Measurements from ENCODE around the gene TFAP2A.

TFAP2A gene

GRCh38 chr6:10382728-10383330 is 32.0 kb downstream of the TFAP2A start:
- DNase-seq (ENCODE audit: low read depth in 3 of 3), result no peak

GRCh38 chr6:10382322-10382721 is 32.6 kb downstream of the TFAP2A start:
- no peak for DNase-seq (ENCODE audit: low read depth in 3 of 3)

GRCh38 chr6:10381830-10382208 is 33.1 kb downstream of the TFAP2A start:
- DNase-seq (ENCODE audit: low read depth in 3 of 3), result no peak

- no peak for DNase-seq (ENCODE audit: low read depth in 3 of 3)
Measured at GRCh38 chr6:10381133-10381829, 33.6 kb downstream of the TFAP2A start.

GRCh38 chr6:10375391-10375969 is 39.4 kb downstream of the TFAP2A start:
- DNase-seq (ENCODE audit: low read depth in 3 of 3), result no peak

- no peak for DNase-seq (ENCODE audit: low read depth in 3 of 3)
Measured at GRCh38 chr6:10373642-10374359, 41.1 kb downstream of the TFAP2A start.

- DNase-seq (ENCODE audit: low read depth in 3 of 3), result no peak
Measured at GRCh38 chr6:10369896-10370295, 45.0 kb downstream of the TFAP2A start.

GRCh38 chr6:10368861-10369260 is 46.0 kb downstream of the TFAP2A start:
- DNase-seq (ENCODE audit: low read depth in 3 of 3), result no peak

- no peak for DNase-seq (ENCODE audit: low read depth in 3 of 3)
Measured at GRCh38 chr6:10363911-10364310, 51.0 kb downstream of the TFAP2A start.

- DNase-seq (ENCODE audit: low read depth in 3 of 3), result no peak
Measured at GRCh38 chr6:10362300-10362699, 52.6 kb downstream of the TFAP2A start.

- DNase-seq (ENCODE audit: low read depth in 3 of 3), result no peak
Measured at GRCh38 chr6:10361428-10361827, 53.4 kb downstream of the TFAP2A start.

GRCh38 chr6:10359581-10359980 is 55.3 kb downstream of the TFAP2A start:
- DNase-seq (ENCODE audit: low read depth in 3 of 3), result no peak

GRCh38 chr6:10355115-10355702 is 59.7 kb downstream of the TFAP2A start:
- no peak for DNase-seq (ENCODE audit: low read depth in 3 of 3)

- no peak for DNase-seq (ENCODE audit: low read depth in 3 of 3)
Measured at GRCh38 chr6:10351791-10352190, 63.1 kb downstream of the TFAP2A start.

GRCh38 chr6:10350720-10351119 is 64.2 kb downstream of the TFAP2A start:
- no peak for DNase-seq (ENCODE audit: low read depth in 3 of 3)

- no peak for DNase-seq (ENCODE audit: low read depth in 3 of 3)
Measured at GRCh38 chr6:10347561-10348327, 67.1 kb downstream of the TFAP2A start.

Measured in stimulated activated CD4-positive, alpha-beta T cell treated with anti-CD3 and anti-CD28 coated beads, TNF-alpha, amount 100 ng/mL, for 4 hours (primary cell).